VCaP (cell line): ENCODE measurements around the gene RBM12.
"Not testable (repeated sequence)": the region's sequence is repeated elsewhere in the genome, so short reads cannot be mapped to it uniquely, and the experiment has no call there.

Experiments used
- H3K27ac ChIP-seq: fragments of 450-650 bp; 2 replicates; pipeline ENCODE4 v1.5.1; 2017
- TF ChIP-seq, protein P1 (sequence below): fragments of 450-650 bp; conservative IDR thresholded peaks from 2 replicates; pipeline ENCODE4 v1.5.1; 2017; ENCODE audit warnings: mild to moderate bottlenecking, moderate library complexity

The RBM12 gene

DNA sequence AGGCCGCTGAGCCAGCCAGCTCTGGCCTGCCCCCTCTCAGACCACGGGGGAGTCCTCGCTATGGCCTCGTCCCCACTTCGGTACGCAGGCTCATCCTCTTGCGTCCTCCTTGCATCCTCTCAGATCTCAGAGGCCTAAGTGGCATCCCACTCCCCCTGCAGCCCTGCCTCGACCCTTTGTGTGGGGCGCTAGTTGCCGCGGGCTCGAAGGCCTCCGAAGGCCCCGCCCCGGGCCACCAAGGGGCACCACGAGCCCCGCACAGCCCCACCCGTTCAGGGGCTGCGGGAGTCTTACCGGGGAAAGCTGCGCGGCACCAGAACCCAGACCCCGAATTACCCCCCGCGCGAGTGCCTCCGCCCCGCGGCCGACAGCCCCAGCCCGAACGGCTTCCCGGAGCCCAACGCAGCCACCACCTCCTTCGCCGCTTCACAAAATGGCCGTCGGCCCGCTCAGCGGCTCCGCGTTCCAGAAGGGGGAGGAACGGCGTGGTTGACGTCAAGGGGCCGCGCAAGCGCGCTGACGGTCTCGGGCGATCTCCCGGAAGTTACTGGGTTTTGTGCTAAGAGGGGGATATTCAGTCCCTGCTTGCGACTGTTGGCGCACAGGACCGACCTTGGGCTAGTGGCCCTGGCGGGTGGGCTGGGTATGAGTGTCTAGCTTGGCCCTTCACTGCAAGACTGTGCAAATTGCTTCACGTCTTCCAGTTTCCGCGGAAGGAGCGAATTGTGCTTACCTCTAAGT lies at the start of gene RBM12, which contains the start of gene CPNE1:
Gene RBM12, minus strand, starts transcription at position 435 of the 741 bp plus-strand sequence. CDS start 9,578 bp downstream, outside the sequence.
Gene CPNE1, minus strand, starts transcription at position 435 of the 741 bp plus-strand sequence. CDS start 31,977 bp downstream, outside the sequence.
- H3K27ac ChIP-seq: peak within 1 kb of the TSS; percentile 97
- TF ChIP-seq, protein P1, sequence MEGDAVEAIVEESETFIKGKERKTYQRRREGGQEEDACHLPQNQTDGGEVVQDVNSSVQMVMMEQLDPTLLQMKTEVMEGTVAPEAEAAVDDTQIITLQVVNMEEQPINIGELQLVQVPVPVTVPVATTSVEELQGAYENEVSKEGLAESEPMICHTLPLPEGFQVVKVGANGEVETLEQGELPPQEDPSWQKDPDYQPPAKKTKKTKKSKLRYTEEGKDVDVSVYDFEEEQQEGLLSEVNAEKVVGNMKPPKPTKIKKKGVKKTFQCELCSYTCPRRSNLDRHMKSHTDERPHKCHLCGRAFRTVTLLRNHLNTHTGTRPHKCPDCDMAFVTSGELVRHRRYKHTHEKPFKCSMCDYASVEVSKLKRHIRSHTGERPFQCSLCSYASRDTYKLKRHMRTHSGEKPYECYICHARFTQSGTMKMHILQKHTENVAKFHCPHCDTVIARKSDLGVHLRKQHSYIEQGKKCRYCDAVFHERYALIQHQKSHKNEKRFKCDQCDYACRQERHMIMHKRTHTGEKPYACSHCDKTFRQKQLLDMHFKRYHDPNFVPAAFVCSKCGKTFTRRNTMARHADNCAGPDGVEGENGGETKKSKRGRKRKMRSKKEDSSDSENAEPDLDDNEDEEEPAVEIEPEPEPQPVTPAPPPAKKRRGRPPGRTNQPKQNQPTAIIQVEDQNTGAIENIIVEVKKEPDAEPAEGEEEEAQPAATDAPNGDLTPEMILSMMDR: no peak

DNA sequence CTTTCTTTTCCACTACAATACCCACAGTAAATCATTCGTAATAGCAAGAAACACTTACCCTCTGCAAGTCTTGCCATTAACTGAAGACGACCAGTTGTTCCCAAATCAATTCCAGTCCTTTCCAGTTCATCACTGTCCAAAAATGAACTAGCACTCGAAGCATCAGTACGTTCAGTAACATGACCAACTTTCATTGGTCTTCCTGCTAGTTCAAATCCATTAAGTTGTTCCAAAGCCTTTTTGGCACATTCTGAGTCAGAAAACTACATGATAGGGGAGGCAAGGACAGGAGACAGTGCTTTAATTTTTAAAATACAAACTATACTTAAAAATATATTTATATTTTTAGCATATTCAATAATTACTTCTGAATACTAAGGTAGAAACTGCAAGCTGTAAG lies 49.4 kb upstream of the RBM12 start:
- TF ChIP-seq, protein P1: no peak
- no peak overlapping the region for H3K27ac ChIP-seq

GRCh38 chr20:35713120-35713519 lies 48.4 kb upstream of the RBM12 start:
- not testable (repeated sequence) for H3K27ac ChIP-seq

DNA sequence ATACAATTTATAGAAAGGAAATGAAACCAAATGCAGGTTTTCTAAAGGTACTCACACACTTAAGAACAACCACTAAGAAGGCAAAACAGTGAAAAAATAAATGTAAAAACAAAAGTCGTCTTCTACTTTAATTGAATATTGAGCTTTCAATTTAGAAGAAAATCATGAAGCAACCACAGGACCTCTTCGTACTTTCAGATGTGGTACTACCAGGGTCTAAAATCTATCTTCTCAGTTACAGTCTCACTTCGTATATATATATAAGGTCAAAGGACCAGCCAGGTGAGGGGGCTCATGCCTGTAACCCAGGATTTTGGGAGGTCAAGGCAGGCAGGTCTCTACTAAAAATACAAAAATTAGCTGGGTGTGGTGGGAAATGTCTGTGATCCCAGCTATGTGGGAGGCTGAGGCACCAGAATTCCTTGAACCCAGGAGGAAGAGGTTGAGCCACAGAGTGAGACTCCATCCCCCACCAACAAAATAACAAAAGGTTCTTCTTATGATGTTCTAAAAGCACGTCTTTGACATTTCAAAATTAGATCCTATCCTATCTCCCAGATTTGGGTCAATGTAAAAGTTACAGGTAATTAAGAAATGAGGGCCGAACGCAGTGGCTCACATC lies 47.0 kb upstream of the RBM12 start:
- no peak overlapping the region for H3K27ac ChIP-seq
- TF ChIP-seq, protein P1: no peak

DNA sequence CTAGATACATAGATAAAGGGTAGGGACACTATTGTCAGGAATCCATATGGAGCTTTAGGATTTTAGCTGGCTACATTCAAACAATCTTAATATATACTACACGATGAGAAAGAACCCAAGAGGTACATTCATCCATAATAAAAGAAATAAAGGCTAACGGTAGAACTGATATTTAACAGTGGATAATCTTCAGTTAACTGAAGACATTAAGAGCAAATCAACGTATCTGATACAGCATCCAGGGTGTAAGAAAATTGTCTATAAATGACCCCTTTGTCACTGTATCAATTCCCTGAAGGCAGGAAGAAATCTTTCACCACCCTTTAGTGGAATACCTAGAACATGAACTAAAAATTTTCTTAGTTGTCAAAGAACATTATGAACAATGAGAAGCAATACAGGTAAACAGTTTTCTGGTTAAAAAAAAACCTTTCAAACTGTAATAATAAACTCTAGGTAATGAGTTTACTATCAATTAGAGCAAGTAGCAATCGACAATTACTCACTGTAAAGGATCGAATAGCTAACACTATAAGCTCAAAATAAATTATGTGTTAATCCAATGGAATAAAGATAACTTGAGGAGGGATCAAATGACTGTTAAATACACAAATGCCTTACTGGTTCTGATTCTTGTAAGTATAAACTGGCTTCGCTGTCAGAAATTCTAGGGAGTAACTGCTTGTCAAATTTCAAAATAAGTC lies 46.3 kb upstream of the RBM12 start:
- no peak overlapping the region for H3K27ac ChIP-seq
- TF ChIP-seq, protein P1: no peak

DNA sequence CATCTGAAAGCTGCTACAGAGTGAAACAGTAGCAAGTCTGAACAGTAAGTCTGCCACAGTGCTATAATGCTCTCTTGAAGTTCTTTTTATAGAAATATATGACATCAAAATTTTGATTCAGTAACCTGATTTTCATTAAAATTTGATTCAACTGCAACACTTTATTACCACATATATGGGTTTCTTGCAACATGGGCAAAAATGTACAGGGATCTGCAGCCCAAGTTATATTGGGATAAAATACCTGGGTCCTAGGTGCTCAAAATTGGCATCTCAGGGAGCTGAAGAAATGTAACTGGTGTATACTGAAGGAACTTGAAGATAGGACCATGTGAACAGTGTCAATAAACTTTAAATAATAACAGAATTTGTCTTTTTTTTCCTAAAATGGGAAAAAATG lies 45.3 kb upstream of the RBM12 start:
- no peak overlapping the region for H3K27ac ChIP-seq
- TF ChIP-seq, protein P1: no peak

DNA sequence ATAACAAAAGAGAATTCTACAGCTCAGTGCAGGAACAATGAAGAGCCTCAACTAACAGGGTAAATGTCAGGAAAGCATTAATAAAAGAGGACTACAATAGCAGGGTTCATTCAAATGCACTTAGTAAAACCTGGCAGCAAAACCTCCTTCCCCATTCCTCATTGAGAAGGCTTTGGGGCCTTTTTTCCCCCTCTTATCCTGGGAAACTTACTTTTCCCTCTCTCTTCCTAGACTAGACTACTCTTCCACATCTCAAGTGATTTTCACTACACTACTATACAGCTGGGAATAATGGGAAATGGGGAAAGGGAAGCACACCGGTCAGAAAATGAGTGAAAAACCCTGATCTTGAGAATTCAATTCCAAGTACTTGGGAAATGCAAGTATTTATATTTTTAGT lies 44.6 kb upstream of the RBM12 start:
- H3K27ac ChIP-seq: no peak overlapping the region
- TF ChIP-seq, protein P1: no peak
